GM21576 (cell line): ENCODE measurements around the gene SLMAP.
"Not testable (repeated sequence)": the region's sequence is repeated elsewhere in the genome, so short reads cannot be mapped to it uniquely, and the experiment has no call there.

Experiments used
- ATAC-seq: cut with Tn5 transposase; IDR thresholded peaks from one replicate; pipeline ENCODE4 v1.9.1; 2021; ENCODE audit warnings: mild to moderate bottlenecking, moderate library complexity; ENCODE audit not compliant: unreplicated experiment

The SLMAP gene

GRCh38 chr3:57788624-57789018 lies 32.5 kb downstream of the SLMAP start:
- ATAC-seq = no peak

GRCh38 chr3:57791245-57791644 lies 35.1 kb downstream of the SLMAP start:
- ATAC-seq = no peak

- no peak for ATAC-seq
Observed at GRCh38 chr3:57792198-57792597, 36.1 kb downstream of the SLMAP start.

- ATAC-seq = no peak
Observed at GRCh38 chr3:57793737-57794187, 37.7 kb downstream of the SLMAP start.

GRCh38 chr3:57794501-57794900 lies 38.4 kb downstream of the SLMAP start:
- ATAC-seq = no peak

GRCh38 chr3:57794951-57795350 lies 38.8 kb downstream of the SLMAP start:
- no peak for ATAC-seq

- no peak for ATAC-seq
Observed at GRCh38 chr3:57796261-57796660, 40.2 kb downstream of the SLMAP start.

- ATAC-seq = no peak
Observed at GRCh38 chr3:57797701-57798487, 41.8 kb downstream of the SLMAP start.

- ATAC-seq = no peak
Observed at GRCh38 chr3:57803647-57804081, 47.6 kb downstream of the SLMAP start.

GRCh38 chr3:57805266-57805665 lies 49.2 kb downstream of the SLMAP start:
- no peak for ATAC-seq

GRCh38 chr3:57805674-57806073 lies 49.6 kb downstream of the SLMAP start:
- ATAC-seq = no peak

- not testable (repeated sequence) for ATAC-seq
Observed at GRCh38 chr3:57806195-57806594, 50.1 kb downstream of the SLMAP start.

- no peak for ATAC-seq
Observed at GRCh38 chr3:57808961-57809608, 53.0 kb downstream of the SLMAP start.

GRCh38 chr3:57809609-57809968 lies 53.5 kb downstream of the SLMAP start:
- ATAC-seq = no peak

GRCh38 chr3:57810048-57810447 lies 53.9 kb downstream of the SLMAP start:
- ATAC-seq = no peak

- ATAC-seq = no peak
Observed at GRCh38 chr3:57810471-57811137, 54.5 kb downstream of the SLMAP start.

- no peak for ATAC-seq
Observed at GRCh38 chr3:57815036-57815435, 58.9 kb downstream of the SLMAP start.

GRCh38 chr3:57816471-57817095 lies 60.5 kb downstream of the SLMAP start:
- no peak for ATAC-seq

- no peak for ATAC-seq
Observed at GRCh38 chr3:57818772-57819171, 62.7 kb downstream of the SLMAP start.

- ATAC-seq = no peak
Observed at GRCh38 chr3:57820479-57820878, 64.4 kb downstream of the SLMAP start.

- ATAC-seq = no peak
Observed at GRCh38 chr3:57821765-57822164, 65.7 kb downstream of the SLMAP start.
